ENCODE results near the gene MAEL. TPM values are rescaled to one million over a fixed set of nuclear protein-coding genes. Genes with fewer than 3 reads are reported as not detected.

Gene MAEL
- total and polyA plus RNA-seq, 2 of the 8 experiments (the other 6 are each of a cell fraction or from before 2014, with no cell fraction given), result 0.03 TPM; not detected in 1

GRCh38 chr1:166969074-166969677, 19.9 kb upstream of the MAEL start:
- H2BK15ac ChIP-seq (ENCODE audit: low read length), result no peak overlapping the region
- no peak overlapping the region for H2BK120ac ChIP-seq (replicated peaks; ENCODE audit: low read depth, low read length)
- H4K20me1 ChIP-seq (replicated peaks in 1 of 2; ENCODE audit: control insufficient read depth in 1 of 2, insufficient read depth in 2 of 2, low read length in 2 of 2), result no peaks in the 10 kb centered on the region
- no peak overlapping the region for H4K5ac ChIP-seq (ENCODE audit: insufficient read length, low read depth, low read length)
- POLR2A ChIA-PET (ENCODE audit: partially characterized antibody), result no interaction called here
- no peak overlapping the region for H2AFZ ChIP-seq (ENCODE audit: low read length)
- no peak overlapping the region for H3K23ac ChIP-seq (ENCODE audit: insufficient read length)
- H3K27ac ChIP-seq (ENCODE audit: low read depth, low read length), result no peak overlapping the region
- no peak overlapping the region for H2BK5ac ChIP-seq (ENCODE audit: low read depth, low read length)
- FAIRE-seq, result no peak
- no peaks in the 10 kb centered on the region for H3K9me3 ChIP-seq (ENCODE audit: insufficient read depth in 2 of 2, low read depth in 1 of 2, low read length in 1 of 2)
- no peak for TF ChIP-seq ASH2L (IDR thresholded peaks at IDR 0.05; ENCODE audit: low read length)
- no peak for TF ChIP-seq POLR2A (IDR thresholded peaks at IDR 0.05; ENCODE audit: control extremely low read depth in 1 of 2, low read depth in 2 of 2, low read length in 2 of 2)
- no peak for TF ChIP-seq KDM1A (IDR thresholded peaks at IDR 0.05; ENCODE audit: borderline replicate concordance, low read length)
- no peak for TF ChIP-seq CBX8 (IDR thresholded peaks at IDR 0.05; ENCODE audit: borderline replicate concordance, low read depth, low read length)
- no peak for TF ChIP-seq NRF1 (IDR thresholded peaks at IDR 0.05; ENCODE audit: low read depth, low read length)
- TF ChIP-seq SIN3A (conservative IDR thresholded peaks at IDR 0.05 in 1 of 2, IDR thresholded peaks at IDR 0.05 in 1 of 2; ENCODE audit: low read depth in 1 of 2, low read length in 2 of 2), result no peak
- no peak for TF ChIP-seq JUN (IDR thresholded peaks at IDR 0.05; ENCODE audit: low read depth, low read length)
- no peak overlapping the region for H4K91ac ChIP-seq (replicated peaks; ENCODE audit: insufficient read length, low read length)
- no peaks in the 10 kb centered on the region for H3K79me1 ChIP-seq (ENCODE audit: low read depth, low read length)
- no peak overlapping the region for H3K9ac ChIP-seq (replicated peaks in 1 of 4; ENCODE audit: extremely low read depth in 1 of 4, low read depth in 3 of 4, low read length in 3 of 4)
- no peaks in the 10 kb centered on the region for H3K36me3 ChIP-seq (ENCODE audit: control insufficient read depth in 2 of 4, insufficient read depth in 4 of 4, low read length in 3 of 4)
- H3K4ac ChIP-seq (replicated peaks; ENCODE audit: insufficient read length, low read depth, low read length), result no peak overlapping the region
- 93% methylated on average over 5 of the region's 5 CpGs; no CpG with 5 or more reads in 1 of the 2 experiments for WGBS, 2 experiments (ENCODE audit: extremely low coverage in 1 of 2, insufficient coverage in 1 of 2, insufficient read length in 1 of 2, insufficient replicate concordance in 2 of 2, low coverage in 1 of 2, low lambda C conversion rate in 2 of 2, missing lambda C conversion rate in 1 of 2)
- no peak overlapping the region for H2BK20ac ChIP-seq (ENCODE audit: low read length)
- H3K14ac ChIP-seq (ENCODE audit: insufficient read length), result no peak overlapping the region
- H3K27me3 ChIP-seq (replicated peaks in 1 of 4; ENCODE audit: control insufficient read depth in 3 of 4, extremely low read depth in 1 of 4, insufficient read depth in 3 of 4, low read length in 3 of 4), result peaks cover 5 to 12% (median 8%) of the 10 kb centered on the region in 4 experiments
- no peak overlapping the region for H4K8ac ChIP-seq (ENCODE audit: extremely low read depth, insufficient read depth, low read length)
- H3K4me1 ChIP-seq (replicated peaks in 1 of 4; ENCODE audit: control insufficient read depth in 3 of 4, insufficient read depth in 4 of 4, low read length in 3 of 4), result peaks cover 0 to 9% (median under 1%) of the 10 kb centered on the region in 4 experiments; a peak in 2 of 7 replicates
- H3K18ac ChIP-seq (ENCODE audit: extremely low read depth, low read length), result no peak overlapping the region
- no peak overlapping the region for H3K4me3 ChIP-seq (ENCODE audit: extremely low read depth in 1 of 4, insufficient read depth in 2 of 4, low read depth in 3 of 4, low read length in 4 of 4)
- H3K23me2 ChIP-seq (ENCODE audit: low read depth, low read length), result no peaks in the 10 kb centered on the region
- H3K4me2 ChIP-seq (ENCODE audit: insufficient read depth in 1 of 2, low read depth in 2 of 2, low read length in 2 of 2), result no peak overlapping the region
- DNase-seq (ENCODE audit: low read depth in 1 of 2, low spot score in 2 of 2), result no peak
- CTCF ChIA-PET (ENCODE audit: partially characterized antibody), result interaction anchor here (3.3 kb wide), 1 partner anchor 89 kb away, joined by 14 read pairs; no protein-coding TSS in a partner anchor
- no peaks in the 10 kb centered on the region for H3K79me2 ChIP-seq (ENCODE audit: control insufficient read depth in 1 of 2, insufficient read depth in 2 of 2, low read length in 2 of 2)
- H3K56ac ChIP-seq (replicated peaks; ENCODE audit: insufficient read length, low read depth, low read length), result no peak overlapping the region
- no peak overlapping the region for H2BK12ac ChIP-seq (ENCODE audit: low read depth, low read length)
- no peak overlapping the region for H2AK5ac ChIP-seq (ENCODE audit: low read depth, low read length)

Measured in H1 (cell line).